B cell (primary cell): Measurements from ENCODE around the gene SNED1. TPM values are rescaled to one million over a fixed set of nuclear protein-coding genes. Genes with fewer than 3 reads are reported as not detected.

ENCODE experiments used
- ATAC-seq: fragments of 200-7000 bp; cut with Tn5 transposase; one replicate; pipeline ENCODE4 v1.10.0; 2021; ENCODE audit warnings: low read depth, mild to moderate bottlenecking, moderate number of reproducible peaks, moderate library complexity
- CTCF ChIA-PET: fragments of 350-600 bp; sonication (Branson Sonifier 250); formaldehyde crosslinking; loops from one replicate; lab custom pipeline; 2021; ENCODE audit warnings: antibody characterized with exemption, inconsistent platforms; lab: Charles Lee
- POLR2A ChIA-PET: fragments of 350-600 bp; sonication (Branson Sonifier 250); formaldehyde crosslinking; loops from one replicate; lab custom pipeline; 2021; ENCODE audit warnings: antibody characterized with exemption; lab: Charles Lee
- DNase-seq: peaks from one replicate; pipeline ENCODE4 v3.0.0; 2013
- H2AFZ ChIP-seq: 2 replicates; pipeline ENCODE4 v1.6.1; 2012; ENCODE audit warnings: mild to moderate bottlenecking, low read depth, low read length; ENCODE audit not compliant: insufficient read depth, poor library complexity, severe bottlenecking
- H3K27ac ChIP-seq, 2 donors: 1 replicate in 1 of 2; 2 replicates in 1 of 2; pipeline ENCODE4 v1.5.1; 2012 to 2013; ENCODE audit warnings: low read length in 2 of 2, mild to moderate bottlenecking in 2 of 2, moderate library complexity in 1 of 2
- H3K27me3 ChIP-seq, 4 experiments: fragments of 200-600 bp in 1 of 4; sonication (generic) in 1 of 4; replicated peaks in 1 of 4; 1 replicate in 2 of 4; 2 replicates in 2 of 4; pipeline versions ENCODE4 v1.6.1 to v1.7.0; 2013 to 2016; ENCODE audit warnings: low read length in 3 of 4, mild to moderate bottlenecking in 2 of 4, mixed read lengths in 1 of 4, moderate library complexity in 1 of 4; ENCODE audit not compliant: insufficient read depth in 4 of 4, control insufficient read depth in 3 of 4; ENCODE audit errors: control extremely low read depth in 1 of 4
- H3K36me3 ChIP-seq, 2 experiments: replicated peaks in 1 of 2; 1 replicate in 1 of 2; 2 replicates in 1 of 2; pipeline versions ENCODE4 v1.6.1 to v1.7.1; 2013; ENCODE audit warnings: low read length in 1 of 2; ENCODE audit not compliant: insufficient read depth in 2 of 2, control insufficient read depth in 1 of 2; ENCODE audit errors: control extremely low read depth in 1 of 2, extremely low read depth in 1 of 2
- H3K4me1 ChIP-seq, 2 donors: fragments of 200-600 bp in 1 of 2; sonication (generic) in 1 of 2; 1 replicate in 1 of 2; 2 replicates in 1 of 2; pipeline versions ENCODE4 v1.5.1 to v1.6.1; 2013 to 2017; ENCODE audit warnings: low read length in 2 of 2; ENCODE audit not compliant: control insufficient read depth in 2 of 2, insufficient read depth in 2 of 2
- H3K4me2 ChIP-seq: replicated peaks from 2 replicates; pipeline ENCODE3; 2012; ENCODE audit warnings: mild to moderate bottlenecking, low read depth, low read length; ENCODE audit not compliant: poor library complexity, severe bottlenecking
- H3K4me3 ChIP-seq, 5 experiments: fragments of 200-600 bp in 1 of 5; sonication (generic) in 1 of 5; 1 replicate in 3 of 5; 2 replicates in 2 of 5; pipeline versions ENCODE4 v1.5.1 to v1.7.0; 2011 to 2016; ENCODE audit warnings: low read length in 4 of 5, mild to moderate bottlenecking in 4 of 5, low read depth in 2 of 5, control low read depth in 1 of 5, moderate library complexity in 1 of 5; ENCODE audit not compliant: insufficient read depth in 1 of 5; ENCODE audit errors: control extremely low read depth in 1 of 5, extremely low read depth in 1 of 5
- H3K79me2 ChIP-seq: fragments of 200-600 bp; sonication (generic); one replicate; pipeline ENCODE4 v1.6.0; 2016; ENCODE audit warnings: low read length; ENCODE audit not compliant: control insufficient read depth, insufficient read depth
- H3K9ac ChIP-seq: fragments of 200-600 bp; sonication (generic); 2 replicates; pipeline ENCODE4 v1.6.1; 2017; ENCODE audit warnings: mild to moderate bottlenecking, low read length, moderate library complexity
- H3K9me3 ChIP-seq, 3 donors: one replicate each; pipeline versions ENCODE4 v1.6.1 to v1.7.1; 2013; ENCODE audit warnings: low read length in 2 of 3; ENCODE audit not compliant: control insufficient read depth in 2 of 3, insufficient read depth in 1 of 3; ENCODE audit errors: control extremely low read depth in 1 of 3
- H4K20me1 ChIP-seq: 2 replicates; pipeline ENCODE4 v1.6.0; 2012; ENCODE audit warnings: mild to moderate bottlenecking, low read length; ENCODE audit not compliant: insufficient read depth, control insufficient read depth, poor library complexity, severe bottlenecking
- H3K27ac Mint-ChIP-seq: one replicate; pipeline ENCODE4 v1.8.0; 2021; ENCODE audit warnings: mixed read lengths
- H3K27me3 Mint-ChIP-seq: one replicate; pipeline ENCODE4 v1.8.0; 2021; ENCODE audit warnings: mixed read lengths
- H3K4me1 Mint-ChIP-seq: one replicate; pipeline ENCODE4 v1.8.0; 2021; ENCODE audit warnings: mixed read lengths
- H3K4me3 Mint-ChIP-seq: one replicate; pipeline ENCODE4 v1.8.0; 2021; ENCODE audit warnings: mixed read lengths
- H3K9me3 Mint-ChIP-seq: one replicate; pipeline ENCODE4 v1.8.0; 2022; ENCODE audit warnings: mixed read lengths; ENCODE audit not compliant: insufficient read depth
- CTCF ChIP-seq: fragments of 200-600 bp; IDR thresholded peaks from one replicate; pipeline ENCODE4 v1.8.0; 2022; ENCODE audit warnings: antibody characterized with exemption, mild to moderate bottlenecking
- EZH2 ChIP-seq: IDR thresholded peaks from 2 replicates; pipeline ENCODE4 v1.6.1; 2012; ENCODE audit warnings: borderline replicate concordance, low read depth, mild to moderate bottlenecking, moderate library complexity, low read length; ENCODE audit not compliant: insufficient read depth, poor library complexity, severe bottlenecking
- WGBS: methylation state at CpG from one replicate; pipeline ENCODE4 v1.1.5; 2013; ENCODE audit warnings: missing lambda C conversion rate; ENCODE audit not compliant: insufficient coverage; 5-methylcytosine and 5-hydroxymethylcytosine counted together
- intact Hi-C: fragments of 100-400 bp; cut with micrococcal nuclease; formaldehyde crosslinking; loops from one replicate; pipeline ENCODE4 v1.10.0; 2022
- polyA plus RNA-seq: library from polyadenylated mRNA; depleted of rRNA; stranded (reverse); fragments of >200 nt; gene quantifications from 2 replicates; pipeline ENCODE4 v1.2.3, GENCODE V29; 2012
- total RNA-seq, 2 donors: library from RNA; stranded (reverse); fragments of 120-200 nt in 1 of 2; gene quantifications; 1 replicate in 1 of 2; 2 replicates in 1 of 2; pipeline versions ENCODE4 v1.2.3 to v1.2.4, GENCODE V29; 2013 to 2022

Gene SNED1
- total and polyA plus RNA-seq, 2 donors (not counting 1 experiment from before 2014, with no cell fraction given), result 25.5 to 336 TPM

DNA sequence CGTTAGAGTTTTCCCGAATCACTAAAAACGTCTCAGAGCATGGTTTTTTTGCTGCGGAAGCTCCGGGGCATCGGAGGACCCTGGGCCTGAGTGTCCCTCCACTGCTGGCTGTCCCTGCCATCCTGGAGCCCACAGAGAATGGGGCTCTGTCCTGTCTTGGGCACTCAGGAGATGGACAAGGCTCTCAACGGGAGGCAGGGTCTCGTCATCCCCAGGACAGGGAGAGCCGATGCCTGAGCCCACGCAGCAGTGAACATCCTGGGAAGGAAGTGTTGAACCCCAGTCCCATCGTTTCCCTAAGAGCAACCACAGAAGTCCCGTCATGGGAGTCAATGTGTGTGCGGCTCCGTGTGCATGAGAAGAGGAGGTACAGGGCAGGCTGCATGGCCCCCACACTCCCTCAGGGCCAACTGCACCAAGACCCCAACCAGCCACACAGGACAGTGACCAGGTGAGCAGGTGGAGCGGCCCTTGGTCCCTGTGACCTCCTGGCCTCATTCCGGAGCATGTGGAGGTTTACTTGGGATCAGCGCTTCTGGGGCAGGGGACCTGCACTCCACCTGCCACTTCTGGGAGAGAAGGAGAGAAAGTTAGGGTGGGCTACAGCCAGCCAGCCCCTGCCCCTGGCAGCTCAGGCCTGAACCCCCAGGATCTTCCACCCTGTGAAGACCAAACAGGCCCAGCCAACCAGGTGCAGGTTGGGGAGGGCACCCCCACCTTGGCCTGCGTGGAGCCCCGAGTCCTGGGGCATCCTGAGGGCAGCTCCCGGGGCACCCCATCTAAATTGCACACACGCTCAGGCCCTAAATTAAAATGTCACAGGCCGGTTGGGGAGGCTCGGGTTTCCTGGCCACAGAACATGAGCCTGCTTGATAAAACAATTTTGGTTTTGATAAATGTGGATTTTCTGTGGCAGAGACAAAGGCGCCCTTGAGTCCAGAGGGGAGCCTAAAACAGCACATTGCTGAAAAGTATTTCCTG, 3.1 kb upstream of the SNED1 start:
- Mint-ChIP-seq H3K4me1 (peaks cover 11% of the 10 kb centered on the region), H3K27me3 (peaks cover 30% of the 10 kb centered on the region), H3K9me3 (no peaks in the 10 kb centered on the region), H3K4me3 (no peak overlapping the region), H3K27ac (no peak overlapping the region)
- TF ChIP-seq CTCF (no peak), EZH2 (no peak)
- ChIA-PET POLR2A (no interaction called here), CTCF (interaction anchor here (0.7 kb wide), 1 partner anchor 12 kb away, joined by 3 read pairs; no protein-coding TSS in a partner anchor)
- Histone ChIP-seq H3K4me3 (no peak overlapping the region), H3K36me3 (no peaks in the 10 kb centered on the region), H2AFZ (no peak overlapping the region), H3K27ac (no peak overlapping the region), H3K9ac (no peak overlapping the region), H3K27me3 (peaks cover 0 to 35% (median 8%) of the 10 kb centered on the region in 4 experiments), H4K20me1 (no peaks in the 10 kb centered on the region), H3K79me2 (no peaks in the 10 kb centered on the region), H3K4me2 (no peak overlapping the region), H3K4me1 (peaks cover 7 to 8% of the 10 kb centered on the region in 2 donors), H3K9me3 (peaks cover 0 to 7% (median 0%) of the 10 kb centered on the region in 3 donors)
- 67% methylated on average over 15 of the region's 24 CpGs for WGBS
- ATAC-seq, result no peak
- no peak for DNase-seq
- intact Hi-C loops, result loop anchor here (5.0 kb wide), 1 partner anchor 67 kb away; no protein-coding TSS in a partner anchor
